ENCODE data around the gene PRPS1. TPM values are rescaled to one million over a fixed set of nuclear protein-coding genes. Genes with fewer than 3 reads are reported as not detected.
A peak's percentile ranks its signal among the peaks of the same experiment; 100 is the strongest.
"Not testable (repeated sequence)": the region's sequence is repeated elsewhere in the genome, so short reads cannot be mapped to it uniquely, and the experiment has no call there.

The PRPS1 gene
- total RNA-seq, 1 donor: 30.4 TPM

DNA sequence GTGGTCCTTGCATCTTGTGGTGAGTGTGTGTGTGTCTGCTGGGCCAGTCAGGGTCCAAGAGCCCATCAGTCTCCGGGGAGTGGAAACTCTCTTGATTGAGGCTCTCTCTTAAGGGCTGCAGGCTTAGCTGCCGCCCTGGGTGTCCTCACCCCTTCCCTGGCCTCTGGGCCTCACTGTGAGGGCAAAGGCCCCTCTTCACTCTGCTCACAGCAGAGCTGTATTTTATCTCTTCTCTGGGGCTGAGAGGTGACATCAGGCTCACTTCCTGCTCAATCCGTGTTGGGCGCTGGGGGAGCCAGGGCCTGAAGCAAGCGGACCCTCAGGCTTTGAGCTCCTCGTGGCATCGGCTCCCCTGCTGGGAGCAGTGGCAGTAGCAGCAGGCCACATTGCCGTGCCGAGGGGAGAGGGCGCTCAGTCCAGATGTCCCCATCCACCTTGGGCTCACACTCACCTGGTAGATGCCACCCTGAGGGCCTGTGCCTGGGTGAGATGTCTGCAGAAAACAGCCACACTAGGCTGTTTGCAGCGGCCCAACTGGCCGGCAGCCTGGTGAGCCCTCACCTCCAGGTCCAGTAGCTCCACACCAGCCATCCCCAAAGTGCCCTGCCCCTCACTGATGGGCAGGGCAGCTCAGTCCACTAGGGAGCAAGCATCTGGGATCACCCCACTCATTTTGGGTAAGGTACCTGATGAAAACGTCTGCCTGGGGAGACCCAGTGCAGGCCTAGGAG is 24.7 kb upstream of the PRPS1 start:
- Histone ChIP-seq H3K36me3 (ENCODE audit: insufficient read depth, low read length) (no peaks in the 10 kb centered on the region), H3K79me2 (ENCODE audit: insufficient read depth, low read length) (no peaks in the 10 kb centered on the region), H3K27me3 (ENCODE audit: insufficient read depth, low read length) (peaks cover 2% of the 10 kb centered on the region), H3K9me3 (ENCODE audit: low read depth, low read length) (no peaks in the 10 kb centered on the region), H3K4me2 (ENCODE audit: insufficient read depth, low read length) (no peak overlapping the region), H4K20me1 (ENCODE audit: insufficient read depth, low read length) (no peaks in the 10 kb centered on the region), H2AFZ (ENCODE audit: low read length) (no peak overlapping the region), H3K4me1 (ENCODE audit: insufficient read depth, low read length) (no peaks in the 10 kb centered on the region), H3K4me3 (ENCODE audit: insufficient read depth, low read length) (no peak overlapping the region), H3K27ac (ENCODE audit: low read depth, low read length) (no peak overlapping the region)
- no peak for DNase-seq (ENCODE audit: insufficient read length, low spot score, missing footprints)
- TF ChIP-seq, protein P1, sequence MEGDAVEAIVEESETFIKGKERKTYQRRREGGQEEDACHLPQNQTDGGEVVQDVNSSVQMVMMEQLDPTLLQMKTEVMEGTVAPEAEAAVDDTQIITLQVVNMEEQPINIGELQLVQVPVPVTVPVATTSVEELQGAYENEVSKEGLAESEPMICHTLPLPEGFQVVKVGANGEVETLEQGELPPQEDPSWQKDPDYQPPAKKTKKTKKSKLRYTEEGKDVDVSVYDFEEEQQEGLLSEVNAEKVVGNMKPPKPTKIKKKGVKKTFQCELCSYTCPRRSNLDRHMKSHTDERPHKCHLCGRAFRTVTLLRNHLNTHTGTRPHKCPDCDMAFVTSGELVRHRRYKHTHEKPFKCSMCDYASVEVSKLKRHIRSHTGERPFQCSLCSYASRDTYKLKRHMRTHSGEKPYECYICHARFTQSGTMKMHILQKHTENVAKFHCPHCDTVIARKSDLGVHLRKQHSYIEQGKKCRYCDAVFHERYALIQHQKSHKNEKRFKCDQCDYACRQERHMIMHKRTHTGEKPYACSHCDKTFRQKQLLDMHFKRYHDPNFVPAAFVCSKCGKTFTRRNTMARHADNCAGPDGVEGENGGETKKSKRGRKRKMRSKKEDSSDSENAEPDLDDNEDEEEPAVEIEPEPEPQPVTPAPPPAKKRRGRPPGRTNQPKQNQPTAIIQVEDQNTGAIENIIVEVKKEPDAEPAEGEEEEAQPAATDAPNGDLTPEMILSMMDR (IDR thresholded peaks at IDR 0.05; ENCODE audit: extremely low read depth, low read depth, low read length): no peak

DNA sequence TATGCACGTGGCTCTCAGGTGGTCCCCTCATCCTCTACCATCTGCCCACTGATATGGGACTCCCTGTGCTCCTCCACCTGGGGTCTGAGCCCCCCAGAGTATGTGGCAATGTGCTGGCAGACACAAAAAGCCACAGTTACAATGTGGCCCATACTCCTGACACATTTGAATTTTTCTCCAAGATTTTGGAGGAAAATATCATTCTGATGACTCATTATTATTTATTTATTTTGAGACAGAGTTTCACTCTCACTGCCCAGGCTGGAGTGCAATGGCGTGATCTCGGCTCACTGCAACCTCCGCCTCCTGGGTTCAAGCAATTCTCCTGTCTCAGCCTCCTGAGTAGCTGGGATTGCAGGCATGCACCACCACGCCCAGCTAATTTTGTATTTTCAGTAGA is 19.2 kb upstream of the PRPS1 start:
- not testable (repeated sequence) for H3K4me2 ChIP-seq (ENCODE audit: insufficient read depth, low read length); H3K27ac ChIP-seq (ENCODE audit: low read depth, low read length); H3K27me3 ChIP-seq (ENCODE audit: insufficient read depth, low read length); H3K4me1 ChIP-seq (ENCODE audit: insufficient read depth, low read length); H3K9me3 ChIP-seq (ENCODE audit: low read depth, low read length); H2AFZ ChIP-seq (ENCODE audit: low read length); H3K4me3 ChIP-seq (ENCODE audit: insufficient read depth, low read length); H4K20me1 ChIP-seq (ENCODE audit: insufficient read depth, low read length); H3K79me2 ChIP-seq (ENCODE audit: insufficient read depth, low read length); H3K36me3 ChIP-seq (ENCODE audit: insufficient read depth, low read length); DNase-seq (ENCODE audit: insufficient read length, low spot score, missing footprints)

DNA sequence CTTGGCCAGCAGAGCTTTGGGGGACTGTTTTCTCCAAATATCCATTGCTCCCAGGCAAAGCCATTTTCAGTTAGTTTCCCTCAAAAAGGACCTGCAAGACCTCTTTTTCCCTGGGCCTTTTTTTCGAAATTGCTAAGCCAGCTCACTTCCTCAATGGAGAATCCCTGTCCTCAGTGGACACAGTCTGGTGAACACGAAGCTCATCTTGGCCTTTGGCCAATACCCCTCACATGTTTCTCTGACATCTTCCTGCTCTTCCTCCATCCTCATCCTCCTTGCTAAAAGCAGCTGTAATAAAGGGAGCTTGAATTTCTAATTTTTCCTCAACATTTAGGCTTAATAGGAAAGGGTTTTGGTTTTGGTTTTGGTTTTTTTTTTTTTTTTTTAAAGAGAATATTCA is 17.6 kb upstream of the PRPS1 start:
- no peak overlapping the region for H2AFZ ChIP-seq (ENCODE audit: low read length)
- H3K4me3 ChIP-seq (ENCODE audit: insufficient read depth, low read length): no peak overlapping the region
- TF ChIP-seq, protein P1 (IDR thresholded peaks at IDR 0.05; ENCODE audit: extremely low read depth, low read depth, low read length): no peak

DNA sequence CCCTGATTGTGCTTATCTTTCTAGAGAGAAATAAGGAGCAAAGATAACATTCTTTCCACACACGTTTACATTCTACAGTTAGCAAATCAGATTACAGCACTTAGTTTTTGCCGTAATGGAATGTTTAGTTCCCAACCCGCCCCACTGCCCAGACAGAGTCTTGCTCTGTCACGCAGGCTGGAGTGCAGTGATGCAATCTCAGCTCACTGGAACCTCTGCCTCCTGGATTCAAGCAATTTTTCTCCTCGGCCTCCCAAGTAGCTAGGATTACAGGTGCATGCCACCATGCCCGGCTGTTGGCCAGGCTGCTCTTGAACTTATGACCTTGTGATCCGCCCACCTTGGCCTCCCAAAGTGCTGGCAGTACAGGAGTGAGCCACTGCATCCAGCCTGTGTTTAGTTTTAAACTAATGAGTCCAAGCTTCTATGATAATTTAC is 8.4 kb upstream of the PRPS1 start:
- TF ChIP-seq, protein P1 (IDR thresholded peaks at IDR 0.05; ENCODE audit: extremely low read depth, low read depth, low read length): no peak
- no peaks in the 10 kb centered on the region for H3K27me3 ChIP-seq (ENCODE audit: insufficient read depth, low read length)
- no peaks in the 10 kb centered on the region for H4K20me1 ChIP-seq (ENCODE audit: insufficient read depth, low read length)
- no peak overlapping the region for H3K4me2 ChIP-seq (ENCODE audit: insufficient read depth, low read length)
- no peaks in the 10 kb centered on the region for H3K79me2 ChIP-seq (ENCODE audit: insufficient read depth, low read length)
- DNase-seq (ENCODE audit: insufficient read length, low spot score, missing footprints): no peak
- H3K4me1 ChIP-seq (ENCODE audit: insufficient read depth, low read length): no peaks in the 10 kb centered on the region
- H3K9me3 ChIP-seq (ENCODE audit: low read depth, low read length): no peaks in the 10 kb centered on the region
- no peak overlapping the region for H2AFZ ChIP-seq (ENCODE audit: low read length)
- H3K27ac ChIP-seq (ENCODE audit: low read depth, low read length): no peak overlapping the region
- H3K4me3 ChIP-seq (ENCODE audit: insufficient read depth, low read length): no peak overlapping the region
- no peaks in the 10 kb centered on the region for H3K36me3 ChIP-seq (ENCODE audit: insufficient read depth, low read length)

More for the DNA sequence above, 17.6 kb upstream of the PRPS1 start:
- Histone ChIP-seq H3K79me2 (ENCODE audit: insufficient read depth, low read length) (no peaks in the 10 kb centered on the region), H3K36me3 (ENCODE audit: insufficient read depth, low read length) (no peaks in the 10 kb centered on the region), H4K20me1 (ENCODE audit: insufficient read depth, low read length) (no peaks in the 10 kb centered on the region), H3K9me3 (ENCODE audit: low read depth, low read length) (no peaks in the 10 kb centered on the region), H3K27ac (ENCODE audit: low read depth, low read length) (no peak overlapping the region), H3K4me1 (ENCODE audit: insufficient read depth, low read length) (no peaks in the 10 kb centered on the region), H3K27me3 (ENCODE audit: insufficient read depth, low read length) (peaks cover 2% of the 10 kb centered on the region), H3K4me2 (ENCODE audit: insufficient read depth, low read length) (no peak overlapping the region)
- DNase-seq (ENCODE audit: insufficient read length, low spot score, missing footprints): peak; percentile 48
